H1 (cell line): ENCODE results near the gene PROM2. TPM values are rescaled to one million over a fixed set of nuclear protein-coding genes. Genes with fewer than 3 reads are reported as not detected.

Source experiments
- CTCF ChIA-PET: fragments of 300-600 bp; sonication (Branson Sonifier 250); formaldehyde crosslinking; loops from one replicate; lab custom pipeline; 2021; ENCODE audit not compliant: partially characterized antibody; lab: Charles Lee
- POLR2A ChIA-PET: fragments of 300-600 bp; sonication (Branson Sonifier 250); formaldehyde crosslinking; loops from one replicate; lab custom pipeline; 2021; ENCODE audit warnings: inconsistent platforms; ENCODE audit not compliant: partially characterized antibody; lab: Charles Lee
- DNase-seq, 2 experiments: peaks; one replicate each; pipeline versions ENCODE4 v3.0.0 to v3.0.0-alpha.2; 2010 to 2022; ENCODE audit warnings: low spot score in 2 of 2, low read depth in 1 of 2, mixed read lengths in 1 of 2
- FAIRE-seq: peaks from 2 replicates; lab custom pipeline; 2011; peaks lifted over from hg19 to GRCh38; lab: Jason Lieb, UNC
- H2AFZ ChIP-seq: 2 replicates; pipeline ENCODE4 v1.8.1; 2012; ENCODE audit warnings: low read length, inconsistent platforms
- H2AK5ac ChIP-seq: 2 replicates; pipeline ENCODE4 v1.6.1; 2013; ENCODE audit warnings: low read depth, low read length
- H2BK120ac ChIP-seq: replicated peaks from 2 replicates; pipeline ENCODE3; 2013; ENCODE audit warnings: low read depth, low read length, inconsistent platforms
- H2BK12ac ChIP-seq: 2 replicates; pipeline ENCODE4 v1.6.1; 2013; ENCODE audit warnings: low read depth, low read length
- H2BK15ac ChIP-seq: 2 replicates; pipeline ENCODE4 v1.6.1; 2013; ENCODE audit warnings: low read length
- H2BK20ac ChIP-seq: 2 replicates; pipeline ENCODE4 v1.6.1; 2013; ENCODE audit warnings: low read length
- H2BK5ac ChIP-seq: 2 replicates; pipeline ENCODE4 v1.6.1; 2013; ENCODE audit warnings: low read depth, low read length
- H3K14ac ChIP-seq: 2 replicates; pipeline ENCODE4 v1.6.1; 2013; ENCODE audit warnings: inconsistent platforms; ENCODE audit not compliant: insufficient read length
- H3K18ac ChIP-seq: 2 replicates; pipeline ENCODE4 v1.6.1; 2013; ENCODE audit warnings: low read length; ENCODE audit errors: extremely low read depth
- H3K23ac ChIP-seq: 2 replicates; pipeline ENCODE4 v1.6.1; 2013; ENCODE audit warnings: inconsistent platforms; ENCODE audit not compliant: insufficient read length
- H3K23me2 ChIP-seq: 2 replicates; pipeline ENCODE4 v1.6.1; 2013; ENCODE audit warnings: low read depth, low read length
- H3K27ac ChIP-seq: 2 replicates; pipeline ENCODE4 v1.6.1; 2011; ENCODE audit warnings: low read depth, low read length, inconsistent platforms
- H3K27me3 ChIP-seq, 4 experiments: replicated peaks in 1 of 4; 1 replicate in 1 of 4; 2 replicates in 3 of 4; pipeline versions ENCODE4 v1.6.1 to v1.8.1; 2011 to 2013; ENCODE audit warnings: low read length in 3 of 4, mild to moderate bottlenecking in 3 of 4, inconsistent platforms in 2 of 4, mixed read lengths in 2 of 4, moderate library complexity in 1 of 4; ENCODE audit not compliant: control insufficient read depth in 3 of 4, insufficient read depth in 3 of 4; ENCODE audit errors: extremely low read depth in 1 of 4
- H3K36me3 ChIP-seq, 4 experiments: 2 replicates each; pipeline versions ENCODE4 v1.6.1 to v1.8.1; 2011 to 2013; ENCODE audit warnings: mild to moderate bottlenecking in 4 of 4, low read length in 3 of 4, moderate library complexity in 2 of 4, control low read depth in 1 of 4, inconsistent platforms in 1 of 4; ENCODE audit not compliant: insufficient read depth in 4 of 4, control insufficient read depth in 2 of 4
- H3K4ac ChIP-seq: replicated peaks from 2 replicates; pipeline ENCODE3; 2013; ENCODE audit warnings: low read length, low read depth, mixed read lengths, inconsistent platforms; ENCODE audit not compliant: insufficient read length
- H3K4me1 ChIP-seq, 4 experiments: replicated peaks in 1 of 4; 1 replicate in 1 of 4; 2 replicates in 3 of 4; pipeline versions ENCODE4 v1.6.1 to v1.8.1; 2011 to 2013; ENCODE audit warnings: low read length in 3 of 4, inconsistent platforms in 2 of 4, mixed read lengths in 1 of 4; ENCODE audit not compliant: insufficient read depth in 4 of 4, control insufficient read depth in 3 of 4
- H3K4me2 ChIP-seq, 2 experiments: 2 replicates each; pipeline versions ENCODE4 v1.6.1 to v1.8.1; 2011 to 2013; ENCODE audit warnings: low read depth in 2 of 2, low read length in 2 of 2, control low read depth in 1 of 2, inconsistent platforms in 1 of 2, mild to moderate bottlenecking in 1 of 2; ENCODE audit not compliant: insufficient read depth in 1 of 2
- H3K4me3 ChIP-seq, 4 experiments: fragments of 200-600, 300-600 bp in 1 of 4; sonication (generic), shearing (Covaris generic), sonication (Bioruptor Twin) in 1 of 4; 2 replicates each; pipeline versions ENCODE4 v1.5.1 to v1.8.1; 2011 to 2016; ENCODE audit warnings: low read length in 4 of 4, low read depth in 3 of 4, control low read depth in 2 of 4, inconsistent platforms in 2 of 4, mild to moderate bottlenecking in 2 of 4, mixed read lengths in 1 of 4, moderate library complexity in 1 of 4; ENCODE audit not compliant: insufficient read depth in 2 of 4; ENCODE audit errors: extremely low read depth in 1 of 4
- H3K56ac ChIP-seq: replicated peaks from 2 replicates; pipeline ENCODE3; 2013; ENCODE audit warnings: low read depth, mild to moderate bottlenecking, mixed read lengths, low read length, inconsistent platforms; ENCODE audit not compliant: insufficient read length
- H3K79me1 ChIP-seq: 2 replicates; pipeline ENCODE4 v1.6.1; 2013; ENCODE audit warnings: low read depth, low read length, control low read depth
- H3K79me2 ChIP-seq, 2 experiments: 2 replicates each; pipeline versions ENCODE4 v1.6.1 to v1.8.1; 2012 to 2013; ENCODE audit warnings: low read length in 2 of 2, mild to moderate bottlenecking in 2 of 2, inconsistent platforms in 1 of 2; ENCODE audit not compliant: insufficient read depth in 2 of 2, control insufficient read depth in 1 of 2
- H3K9ac ChIP-seq, 4 experiments: replicated peaks in 1 of 4; 1 replicate in 1 of 4; 2 replicates in 3 of 4; pipeline versions ENCODE4 v1.6.1 to v1.8.1; 2011 to 2013; ENCODE audit warnings: low read depth in 3 of 4, low read length in 3 of 4, control low read depth in 2 of 4, mild to moderate bottlenecking in 2 of 4, moderate library complexity in 2 of 4, inconsistent platforms in 1 of 4; ENCODE audit errors: extremely low read depth in 1 of 4
- H3K9me3 ChIP-seq, 2 experiments: 2 replicates each; pipeline versions ENCODE4 v1.6.1 to v1.8.1; 2012 to 2013; ENCODE audit warnings: mild to moderate bottlenecking in 2 of 2, moderate library complexity in 2 of 2, control low read depth in 1 of 2, inconsistent platforms in 1 of 2, low read depth in 1 of 2, low read length in 1 of 2, mixed read lengths in 1 of 2; ENCODE audit not compliant: insufficient read depth in 2 of 2
- H4K20me1 ChIP-seq, 2 experiments: replicated peaks in 1 of 2; 2 replicates each; pipeline versions ENCODE3 to v1.8.1; 2011 to 2013; ENCODE audit warnings: inconsistent platforms in 2 of 2, low read length in 2 of 2, mild to moderate bottlenecking in 1 of 2; ENCODE audit not compliant: insufficient read depth in 2 of 2, control insufficient read depth in 1 of 2
- H4K5ac ChIP-seq: 2 replicates; pipeline ENCODE4 v1.6.1; 2013; ENCODE audit warnings: low read length, low read depth, mixed read lengths, inconsistent platforms; ENCODE audit not compliant: insufficient read length
- H4K8ac ChIP-seq: 2 replicates; pipeline ENCODE4 v1.8.0; 2013; ENCODE audit warnings: mild to moderate bottlenecking, moderate library complexity, low read length, inconsistent platforms; ENCODE audit not compliant: insufficient read depth; ENCODE audit errors: extremely low read depth
- H4K91ac ChIP-seq: replicated peaks from 2 replicates; pipeline ENCODE3; 2013; ENCODE audit warnings: low read length, mixed read lengths, inconsistent platforms; ENCODE audit not compliant: insufficient read length
- CTCF ChIP-seq, 3 experiments: IDR thresholded peaks; 1 replicate in 2 of 3; 2 replicates in 1 of 3; pipeline versions ENCODE4 v1.5.1 to v1.6.1; 2011; ENCODE audit warnings: low read length in 3 of 3, mild to moderate bottlenecking in 3 of 3, inconsistent platforms in 2 of 3, low read depth in 1 of 3, moderate library complexity in 1 of 3; ENCODE audit not compliant: insufficient read depth in 1 of 3; ENCODE audit errors: control extremely low read depth in 1 of 3
- POLR2AphosphoS5 ChIP-seq: IDR thresholded peaks from 2 replicates; pipeline ENCODE4 v1.6.1; 2011; ENCODE audit warnings: low read depth, low read length
- RAD21 ChIP-seq, 2 experiments: IDR thresholded peaks in 1 of 2; conservative IDR thresholded peaks in 1 of 2; 2 replicates each; pipeline ENCODE4 v1.6.1; 2011; ENCODE audit warnings: low read depth in 2 of 2, low read length in 2 of 2, improper control_type of control experiment in 1 of 2, inconsistent platforms in 1 of 2, mild to moderate bottlenecking in 1 of 2, moderate library complexity in 1 of 2
- SAP30 ChIP-seq: fragments of 300-600 bp; sonication (generic); IDR thresholded peaks from 2 replicates; pipeline ENCODE4 v1.7.1; 2012; ENCODE audit warnings: low read length, moderate library complexity, mild to moderate bottlenecking, inconsistent platforms; ENCODE audit not compliant: insufficient read depth, insufficient replicate concordance
- TAF7 ChIP-seq: optimal IDR thresholded peaks from 2 replicates; pipeline ENCODE3; 2011; ENCODE audit warnings: low read depth, mild to moderate bottlenecking, inconsistent platforms, low read length, moderate library complexity, borderline replicate concordance
- WGBS, 2 experiments: shearing (Covaris generic) in 1 of 2; methylation state at CpG; one replicate each; pipeline versions ENCODE4 v1.1.6 to v1.1.7; 2013 to 2015; ENCODE audit warnings: low lambda C conversion rate in 2 of 2, mixed read lengths in 2 of 2, inconsistent platforms in 1 of 2, low coverage in 1 of 2, missing lambda C conversion rate in 1 of 2; ENCODE audit not compliant: insufficient replicate concordance in 2 of 2, insufficient coverage in 1 of 2, insufficient read length in 1 of 2; ENCODE audit errors: extremely low coverage in 1 of 2, missing lambda C conversion rate in 1 of 2; 5-methylcytosine and 5-hydroxymethylcytosine counted together
- polyA plus RNA-seq, 7 experiments: library from polyadenylated mRNA; depleted of rRNA in 3 of 7; stranded (reverse) in 5 of 7; unstranded in 2 of 7; fragments of >200 nt in 5 of 7; fragments of 200-250 nt in 2 of 7; gene quantifications; 1 replicate in 5 of 7; 2 replicates in 1 of 7; 4 replicates in 1 of 7; pipeline versions ENCODE4 v1.2.1 to v1.2.3, GENCODE V29; 2011 to 2013; ENCODE audit warnings: missing spikeins in 2 of 7, mixed read lengths in 2 of 7
- total RNA-seq: library from RNA; stranded (reverse); fragmentation: NEBNext Ultra II Directional; extraction: Animal tissue kit (Norgen Biotek cat#: 25700); gene quantifications from 2 replicates; pipeline ENCODE4 v1.2.1, GENCODE V29; 2021

PROM2 gene
- total and polyA plus RNA-seq, 2 of the 8 experiments (the other 6 are each of a cell fraction or from before 2014, with no cell fraction given) = 1.6 to 3.8 TPM

DNA sequence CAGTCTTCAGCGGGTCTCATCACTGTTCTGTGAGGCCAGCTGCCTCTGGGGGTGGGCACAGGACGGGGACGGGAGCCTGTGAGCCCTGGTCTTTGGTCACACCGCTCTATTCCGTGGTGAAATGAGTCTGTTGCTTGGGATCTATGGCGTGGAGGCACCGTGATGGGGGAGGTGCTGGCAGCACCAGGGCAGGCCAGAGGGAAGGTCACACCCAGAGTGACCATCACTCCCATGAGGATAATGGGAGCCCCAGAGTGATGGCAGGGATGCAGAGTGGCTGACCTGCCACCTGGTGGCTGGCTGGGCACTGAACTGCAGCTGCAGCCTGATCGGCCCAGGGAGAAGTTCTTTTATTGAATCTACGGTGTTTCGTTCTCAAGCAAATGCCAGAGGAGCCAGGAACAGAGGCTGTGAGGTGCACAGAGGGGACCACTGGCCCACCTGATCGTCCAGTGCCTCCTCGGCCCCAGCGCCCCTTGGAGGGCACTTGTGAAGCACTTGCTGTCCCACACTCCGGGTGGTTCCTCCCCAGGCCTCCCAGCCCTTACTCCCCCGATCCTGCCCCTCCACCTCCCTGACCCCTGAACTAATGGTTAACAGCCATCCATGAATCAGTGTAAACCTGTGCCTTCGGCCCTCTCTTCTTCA, 40.8 kb downstream of the PROM2 start:
- Histone ChIP-seq H3K27me3 (no peaks in the 10 kb centered on the region), H4K5ac (no peak overlapping the region), H3K23ac (no peak overlapping the region), H3K4me1 (no peaks in the 10 kb centered on the region; a peak in 1 of 7 replicates), H3K4ac (no peak overlapping the region), H3K4me2 (no peak overlapping the region), H3K56ac (no peak overlapping the region), H3K79me2 (no peaks in the 10 kb centered on the region), H4K91ac (no peak overlapping the region), H3K14ac (no peak overlapping the region), H3K9ac (no peak overlapping the region), H3K23me2 (no peaks in the 10 kb centered on the region; the same call in 1 of the 2 replicates), H3K27ac (no peak overlapping the region), H3K36me3 (no peaks in the 10 kb centered on the region), H2BK120ac (no peak overlapping the region), H4K8ac (peak overlapping the region; percentile 41; the same call in 1 of the 2 replicates), H2BK20ac (no peak overlapping the region), H2BK12ac (no peak overlapping the region), H2BK5ac (no peak overlapping the region), H2AFZ (no peak overlapping the region), H3K9me3 (peaks cover 76 to 98% of the 10 kb centered on the region in 2 experiments), H4K20me1 (no peaks in the 10 kb centered on the region), H3K4me3 (no peak overlapping the region), H2AK5ac (no peak overlapping the region), H2BK15ac (no peak overlapping the region), H3K18ac (no peak overlapping the region), H3K79me1 (no peaks in the 10 kb centered on the region)
- TF ChIP-seq TAF7 = no peak
- TF ChIP-seq POLR2AphosphoS5 = no peak
- peak in 2 of 3 experiments; percentile 44 to 53; a peak in 3 of 4 replicates for TF ChIP-seq CTCF (IDR thresholded peaks at IDR 0.05; ENCODE audit: control extremely low read depth in 1 of 3, insufficient read depth in 1 of 3, low read depth in 1 of 3, low read length in 3 of 3)
- no peak for TF ChIP-seq SAP30
- TF ChIP-seq RAD21 (IDR thresholded peaks at IDR 0.05 in 1 of 2, conservative IDR thresholded peaks at IDR 0.05 in 1 of 2; ENCODE audit: low read depth in 2 of 2, low read length in 2 of 2) = peak; percentile 41 to 57
- DNase-seq (peak; percentile 23 to 72), FAIRE-seq (no peak)
- POLR2A ChIA-PET = no interaction called here
- 80% methylated on average over 15 of the region's 16 CpGs; no CpG with 5 or more reads in 1 of the 2 experiments for WGBS, 2 experiments
- CTCF ChIA-PET = no interaction called here
